Panc1 (cell line): Measurements from ENCODE around the gene GNAQ. TPM values are rescaled to one million over a fixed set of nuclear protein-coding genes. Genes with fewer than 3 reads are reported as not detected.

Source experiments
- ATAC-seq: fragments of 200-7000 bp; cut with Tn5 transposase; 2 replicates; pipeline ENCODE4 v1.9.1; 2020; ENCODE audit warnings: mild to moderate bottlenecking, moderate library complexity
- BruUV-seq: library from RNA; stranded (reverse); fragments of 400-500 nt; replicated peaks from 2 replicates; lab custom pipeline; 2021; lab: Mats Ljungman, UMichigan
- CTCF ChIA-PET: fragments of 300-600 bp; sonication (Branson Sonifier 250); formaldehyde crosslinking; loops from one replicate; lab custom pipeline; 2022; ENCODE audit warnings: antibody characterized with exemption; lab: Charles Lee
- POLR2A ChIA-PET: fragments of 300-600 bp; sonication (Branson Sonifier 250); formaldehyde crosslinking; loops from one replicate; lab custom pipeline; 2022; ENCODE audit warnings: antibody characterized with exemption; lab: Charles Lee
- DNase-seq: peaks from one replicate; pipeline ENCODE4 v3.0.0-alpha.2; 2010; ENCODE audit warnings: low read depth, low spot score
- H3K27ac ChIP-seq: 2 replicates; pipeline ENCODE4 v1.5.1; 2011; ENCODE audit warnings: mild to moderate bottlenecking, low read length, inconsistent platforms
- H3K27me3 ChIP-seq: fragments of 200-500 bp; sonication (Bioruptor generic); 2 replicates; pipeline ENCODE4 v1.6.0; 2014; ENCODE audit warnings: low read length, inconsistent platforms; ENCODE audit not compliant: control insufficient read depth, insufficient read depth
- H3K36me3 ChIP-seq: fragments of 200-500 bp; sonication (Bioruptor generic); 2 replicates; pipeline ENCODE4 v1.5.1; 2014; ENCODE audit warnings: inconsistent platforms, mild to moderate bottlenecking, low read length, moderate library complexity; ENCODE audit not compliant: control insufficient read depth, insufficient read depth
- H3K4me1 ChIP-seq: 2 replicates; pipeline ENCODE4 v1.5.1; 2011; ENCODE audit warnings: inconsistent platforms, mild to moderate bottlenecking, low read length, moderate library complexity; ENCODE audit not compliant: control insufficient read depth, insufficient read depth
- H3K4me3 ChIP-seq, 2 experiments: 2 replicates each; pipeline ENCODE4 v1.5.1; 2011 to 2012; ENCODE audit warnings: low read depth in 2 of 2, low read length in 2 of 2, mild to moderate bottlenecking in 2 of 2, inconsistent platforms in 1 of 2, moderate library complexity in 1 of 2
- H3K9me3 ChIP-seq: fragments of 200-500 bp; sonication (Bioruptor generic); 2 replicates; pipeline ENCODE4 v1.5.1; 2014; ENCODE audit warnings: low read depth, mild to moderate bottlenecking, inconsistent platforms, low read length, moderate library complexity; ENCODE audit not compliant: control insufficient read depth, insufficient read depth
- POLR2AphosphoS5 ChIP-seq: IDR thresholded peaks from 2 replicates; pipeline ENCODE4 v1.6.1; 2012; ENCODE audit warnings: mild to moderate bottlenecking, low read depth, low read length, moderate library complexity
- SIN3A ChIP-seq: IDR thresholded peaks from 2 replicates; pipeline ENCODE4 v1.6.1; 2012; ENCODE audit warnings: low read depth, mild to moderate bottlenecking, low read length, moderate library complexity, borderline replicate concordance; ENCODE audit not compliant: insufficient read depth
- TCF7L2 ChIP-seq: IDR thresholded peaks from 2 replicates; pipeline ENCODE4 v1.6.1; 2011; ENCODE audit warnings: mild to moderate bottlenecking, low read depth, low read length, inconsistent platforms
- in situ Hi-C: cut with HindIII; loops from 2 replicates; pipeline ENCODE4 v1.10.0; 2016; ENCODE audit warnings: low sequenced_read_pairs, low pct_unique_long_range_greater_than_20kb
- intact Hi-C: fragments of 100-400 bp; cut with micrococcal nuclease; formaldehyde crosslinking; loops from one replicate; pipeline ENCODE4 v1.10.0; 2022; ENCODE audit not compliant: unreplicated experiment
- total RNA-seq: library from RNA; stranded (reverse); gene quantifications from one replicate; pipeline ENCODE4 v1.2.1, GENCODE V29; 2021; ENCODE audit not compliant: unreplicated experiment
- TF ChIP-seq, protein P1 (sequence below): fragments of 450-650 bp; IDR thresholded peaks from 2 replicates; pipeline ENCODE4 v1.5.1; 2017; ENCODE audit warnings: mild to moderate bottlenecking
- TF ChIP-seq, protein P2 (sequence below), 2 experiments: IDR thresholded peaks; 2 replicates each; pipeline ENCODE4 v1.6.1; 2011 to 2012; ENCODE audit warnings: low read depth in 2 of 2, control low read depth in 1 of 2, low read length in 1 of 2, mild to moderate bottlenecking in 1 of 2, moderate library complexity in 1 of 2; ENCODE audit not compliant: insufficient read depth in 1 of 2

The GNAQ gene
- total RNA-seq, 1 experiment from 2014 or later = 34.5 TPM

DNA sequence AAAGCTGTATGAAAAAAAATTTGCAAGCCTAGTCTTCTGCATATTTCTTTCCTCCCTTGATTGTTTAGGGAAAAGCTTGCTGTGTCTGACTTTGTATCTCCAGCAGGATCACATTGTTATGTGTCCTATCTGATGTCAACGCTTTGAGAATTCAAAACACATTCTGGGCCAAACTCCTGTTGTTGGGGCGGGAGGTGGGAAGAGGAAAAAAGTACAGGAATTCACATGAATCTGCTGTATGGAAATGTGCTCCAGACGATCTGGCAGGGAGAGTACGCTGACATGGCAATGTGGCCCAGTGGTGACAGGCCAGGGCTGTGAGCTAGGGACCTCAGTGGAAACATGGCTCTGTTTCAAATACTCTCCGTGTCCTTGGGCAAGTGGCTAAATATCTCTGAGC lies 296.1 kb downstream of the GNAQ start:
- Histone ChIP-seq H3K9me3 (no peaks in the 10 kb centered on the region), H3K36me3 (no peaks in the 10 kb centered on the region), H3K4me1 (no peaks in the 10 kb centered on the region), H3K27me3 (no peaks in the 10 kb centered on the region), H3K27ac (no peak overlapping the region), H3K4me3 (no peak overlapping the region)
- DNase-seq = no peak
- no TSS peak for BruUV-seq
- ChIA-PET CTCF (no interaction called here), POLR2A (no interaction called here)
- ATAC-seq = no peak
- TF ChIP-seq SIN3A = no peak
- no peak for TF ChIP-seq TCF7L2
- TF ChIP-seq, protein P1, sequence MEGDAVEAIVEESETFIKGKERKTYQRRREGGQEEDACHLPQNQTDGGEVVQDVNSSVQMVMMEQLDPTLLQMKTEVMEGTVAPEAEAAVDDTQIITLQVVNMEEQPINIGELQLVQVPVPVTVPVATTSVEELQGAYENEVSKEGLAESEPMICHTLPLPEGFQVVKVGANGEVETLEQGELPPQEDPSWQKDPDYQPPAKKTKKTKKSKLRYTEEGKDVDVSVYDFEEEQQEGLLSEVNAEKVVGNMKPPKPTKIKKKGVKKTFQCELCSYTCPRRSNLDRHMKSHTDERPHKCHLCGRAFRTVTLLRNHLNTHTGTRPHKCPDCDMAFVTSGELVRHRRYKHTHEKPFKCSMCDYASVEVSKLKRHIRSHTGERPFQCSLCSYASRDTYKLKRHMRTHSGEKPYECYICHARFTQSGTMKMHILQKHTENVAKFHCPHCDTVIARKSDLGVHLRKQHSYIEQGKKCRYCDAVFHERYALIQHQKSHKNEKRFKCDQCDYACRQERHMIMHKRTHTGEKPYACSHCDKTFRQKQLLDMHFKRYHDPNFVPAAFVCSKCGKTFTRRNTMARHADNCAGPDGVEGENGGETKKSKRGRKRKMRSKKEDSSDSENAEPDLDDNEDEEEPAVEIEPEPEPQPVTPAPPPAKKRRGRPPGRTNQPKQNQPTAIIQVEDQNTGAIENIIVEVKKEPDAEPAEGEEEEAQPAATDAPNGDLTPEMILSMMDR = no peak
- no peak for TF ChIP-seq POLR2AphosphoS5
- TF ChIP-seq, protein P2, sequence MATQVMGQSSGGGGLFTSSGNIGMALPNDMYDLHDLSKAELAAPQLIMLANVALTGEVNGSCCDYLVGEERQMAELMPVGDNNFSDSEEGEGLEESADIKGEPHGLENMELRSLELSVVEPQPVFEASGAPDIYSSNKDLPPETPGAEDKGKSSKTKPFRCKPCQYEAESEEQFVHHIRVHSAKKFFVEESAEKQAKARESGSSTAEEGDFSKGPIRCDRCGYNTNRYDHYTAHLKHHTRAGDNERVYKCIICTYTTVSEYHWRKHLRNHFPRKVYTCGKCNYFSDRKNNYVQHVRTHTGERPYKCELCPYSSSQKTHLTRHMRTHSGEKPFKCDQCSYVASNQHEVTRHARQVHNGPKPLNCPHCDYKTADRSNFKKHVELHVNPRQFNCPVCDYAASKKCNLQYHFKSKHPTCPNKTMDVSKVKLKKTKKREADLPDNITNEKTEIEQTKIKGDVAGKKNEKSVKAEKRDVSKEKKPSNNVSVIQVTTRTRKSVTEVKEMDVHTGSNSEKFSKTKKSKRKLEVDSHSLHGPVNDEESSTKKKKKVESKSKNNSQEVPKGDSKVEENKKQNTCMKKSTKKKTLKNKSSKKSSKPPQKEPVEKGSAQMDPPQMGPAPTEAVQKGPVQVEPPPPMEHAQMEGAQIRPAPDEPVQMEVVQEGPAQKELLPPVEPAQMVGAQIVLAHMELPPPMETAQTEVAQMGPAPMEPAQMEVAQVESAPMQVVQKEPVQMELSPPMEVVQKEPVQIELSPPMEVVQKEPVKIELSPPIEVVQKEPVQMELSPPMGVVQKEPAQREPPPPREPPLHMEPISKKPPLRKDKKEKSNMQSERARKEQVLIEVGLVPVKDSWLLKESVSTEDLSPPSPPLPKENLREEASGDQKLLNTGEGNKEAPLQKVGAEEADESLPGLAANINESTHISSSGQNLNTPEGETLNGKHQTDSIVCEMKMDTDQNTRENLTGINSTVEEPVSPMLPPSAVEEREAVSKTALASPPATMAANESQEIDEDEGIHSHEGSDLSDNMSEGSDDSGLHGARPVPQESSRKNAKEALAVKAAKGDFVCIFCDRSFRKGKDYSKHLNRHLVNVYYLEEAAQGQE (IDR thresholded peaks at IDR 0.05; ENCODE audit: insufficient read depth in 1 of 2, low read depth in 2 of 2, low read length in 1 of 2) = no peak
- intact Hi-C loops (no loop called here), in situ Hi-C loops (no loop called here)

DNA sequence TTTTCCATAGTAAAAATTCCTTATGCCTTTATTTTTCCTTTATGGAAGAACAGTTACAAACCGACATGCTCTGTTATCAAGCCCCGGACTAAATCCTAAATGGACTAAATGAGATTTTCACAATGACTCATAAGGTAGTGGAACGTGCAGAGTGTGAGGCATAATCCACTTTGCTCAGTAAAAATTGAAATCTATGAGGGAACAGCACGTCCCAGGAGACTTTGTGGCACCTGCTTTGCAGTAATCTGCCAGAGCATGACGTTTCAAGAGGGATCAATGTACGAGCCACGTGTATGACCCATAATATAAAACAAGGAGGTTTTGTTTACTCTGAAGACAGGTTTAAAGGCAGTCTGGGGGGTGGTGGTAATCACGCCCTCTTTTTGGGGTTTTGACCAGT lies 299.7 kb downstream of the GNAQ start:
- Histone ChIP-seq H3K27ac (no peak overlapping the region), H3K27me3 (no peaks in the 10 kb centered on the region), H3K4me3 (no peak overlapping the region), H3K4me1 (no peaks in the 10 kb centered on the region), H3K36me3 (no peaks in the 10 kb centered on the region; the same call in 1 of the 2 replicates), H3K9me3 (no peaks in the 10 kb centered on the region)
- DNase-seq (no peak), ATAC-seq (no peak)
- intact Hi-C loops (no loop called here), in situ Hi-C loops (no loop called here)
- CTCF ChIA-PET = no interaction called here
- TF ChIP-seq, protein P2 (IDR thresholded peaks at IDR 0.05; ENCODE audit: insufficient read depth in 1 of 2, low read depth in 2 of 2, low read length in 1 of 2) = no peak
- TF ChIP-seq TCF7L2 = no peak
- TF ChIP-seq POLR2AphosphoS5 = no peak
- TF ChIP-seq SIN3A = no peak
- TF ChIP-seq, protein P1 = no peak
- POLR2A ChIA-PET = no interaction called here
- BruUV-seq = no TSS peak
